GM12878 (cell line): ENCODE measurements around the gene MLIP. TPM values are rescaled to one million over a fixed set of nuclear protein-coding genes. Genes with fewer than 3 reads are reported as not detected.

Experiments
- ATAC-seq: fragments of 200-7000 bp; cut with Tn5 transposase; 3 replicates; pipeline ENCODE4 v1.9.1; 2020; ENCODE audit warnings: mild to moderate bottlenecking, moderate library complexity
- BruUV-seq: library from RNA; stranded (reverse); fragments of 400-500 nt; replicated peaks from 2 replicates; lab custom pipeline; 2021; lab: Mats Ljungman, UMichigan
- CTCF ChIA-PET: fragments of 300-600 bp; sonication (Branson Sonifier 250); formaldehyde crosslinking; extraction: SDS; loops from one replicate; lab custom pipeline; 2021; ENCODE audit warnings: inconsistent platforms; lab: Yijun Ruan, JAX
- POLR2A ChIA-PET: fragments of 350-600 bp; formaldehyde crosslinking; extraction: SDS; loops from one replicate; lab custom pipeline; 2021; ENCODE audit warnings: inconsistent platforms; lab: Charles Lee
- RAD21 ChIA-PET: fragments of 300-600 bp; sonication (Branson Sonifier 250); formaldehyde crosslinking; loops from one replicate; lab custom pipeline; 2023; ENCODE audit warnings: antibody characterized with exemption; ENCODE audit not compliant: unreplicated experiment; lab: Charles Lee
- SMC1A ChIA-PET: fragments of 300-600 bp; sonication (Branson Sonifier 250); formaldehyde crosslinking; loops from one replicate; lab custom pipeline; 2023; ENCODE audit not compliant: unreplicated experiment, uncharacterized antibody; lab: Charles Lee
- DNase-seq: peaks from one replicate; pipeline ENCODE4 v3.0.0-alpha.2; 2011; ENCODE audit warnings: low read depth, low spot score
- FAIRE-seq: peaks from 3 replicates; lab custom pipeline; 2011; peaks lifted over from hg19 to GRCh38; lab: Jason Lieb, UNC
- H2AFZ ChIP-seq: 2 replicates; pipeline ENCODE4 v1.6.0; 2011; ENCODE audit warnings: low read depth, low read length, control low read depth; ENCODE audit not compliant: control insufficient read depth
- H3K27ac ChIP-seq: 2 replicates; pipeline ENCODE4 v1.5.1; 2011; ENCODE audit warnings: control low read depth; ENCODE audit not compliant: control insufficient read depth, insufficient read depth
- H3K27me3 ChIP-seq, 2 experiments: replicated peaks in 1 of 2; 2 replicates each; pipeline versions ENCODE4 v1.6.0 to v1.6.1; 2011; ENCODE audit warnings: low read length in 1 of 2; ENCODE audit not compliant: control insufficient read depth in 2 of 2, insufficient read depth in 2 of 2
- H3K36me3 ChIP-seq, 2 experiments: 2 replicates each; pipeline ENCODE4 v1.5.1; 2011; ENCODE audit warnings: low read length in 1 of 2; ENCODE audit not compliant: control insufficient read depth in 2 of 2, insufficient read depth in 2 of 2
- H3K4me1 ChIP-seq: 2 replicates; pipeline ENCODE4 v1.6.1; 2011; ENCODE audit warnings: mild to moderate bottlenecking, low read length, moderate library complexity, mixed read lengths; ENCODE audit not compliant: control insufficient read depth, insufficient read depth
- H3K4me2 ChIP-seq: 2 replicates; pipeline ENCODE4 v1.6.0; 2011; ENCODE audit warnings: control low read depth; ENCODE audit not compliant: control insufficient read depth, insufficient read depth
- H3K4me3 ChIP-seq: fragments of 200-600 bp; sonication (generic); 2 replicates; pipeline ENCODE4 v1.5.1; 2016
- H3K79me2 ChIP-seq: 2 replicates; pipeline ENCODE4 v1.6.0; 2011; ENCODE audit warnings: low read length; ENCODE audit not compliant: control insufficient read depth, insufficient read depth
- H3K9ac ChIP-seq: 2 replicates; pipeline ENCODE4 v1.8.0; 2011; ENCODE audit warnings: low read length, control low read depth, mixed read lengths; ENCODE audit not compliant: control insufficient read depth, insufficient read depth
- H3K9me3 ChIP-seq: replicated peaks from 3 replicates; pipeline ENCODE4 v1.5.1; 2011; ENCODE audit warnings: mild to moderate bottlenecking, low read length; ENCODE audit not compliant: control insufficient read depth, insufficient read depth
- H4K20me1 ChIP-seq: 2 replicates; pipeline ENCODE4 v1.6.0; 2011; ENCODE audit not compliant: control insufficient read depth, insufficient read depth
- BCL11A ChIP-seq: IDR thresholded peaks from 2 replicates; pipeline ENCODE4 v1.6.1; 2011; ENCODE audit warnings: low read depth, low read length
- CEBPB ChIP-seq, 2 experiments: fragments of 150-350 bp in 1 of 2; IDR thresholded peaks; 2 replicates each; pipeline ENCODE4 v1.6.1; 2012 to 2014; ENCODE audit warnings: low read depth in 2 of 2, low read length in 2 of 2, borderline replicate concordance in 1 of 2, inconsistent platforms in 1 of 2
- CHD4 ChIP-seq: fragments of 200-600 bp; sonication (generic); IDR thresholded peaks from 2 replicates; pipeline ENCODE4 v1.6.1; 2016; ENCODE audit warnings: mild to moderate bottlenecking
- CREM ChIP-seq: IDR thresholded peaks from 2 replicates; pipeline ENCODE4 v1.6.1; 2014; ENCODE audit warnings: antibody characterized with exemption, low read depth
- IRF4 ChIP-seq: IDR thresholded peaks from 2 replicates; pipeline ENCODE4 v1.6.1; 2011; ENCODE audit warnings: low read depth, low read length
- MAX ChIP-seq: IDR thresholded peaks from 2 replicates; pipeline ENCODE4 v1.6.1; 2012; ENCODE audit warnings: low read depth, low read length, improper control_type of control experiment
- MEF2B ChIP-seq: fragments of 450-650 bp; IDR thresholded peaks from 2 replicates; pipeline ENCODE4 v1.6.1; 2018; ENCODE audit warnings: mild to moderate bottlenecking, moderate library complexity; ENCODE audit not compliant: partially characterized antibody, poor library complexity, severe bottlenecking
- POLR2A ChIP-seq: IDR thresholded peaks from 2 replicates; pipeline ENCODE4 v1.6.1; 2011; ENCODE audit warnings: low read depth, mild to moderate bottlenecking, low read length
- POLR2AphosphoS5 ChIP-seq: IDR thresholded peaks from 2 replicates; pipeline ENCODE4 v1.6.1; 2011; ENCODE audit warnings: mild to moderate bottlenecking, low read length, inconsistent platforms
- POU2F2 ChIP-seq: IDR thresholded peaks from 3 replicates; pipeline ENCODE4 v1.6.1; 2011; ENCODE audit warnings: low read depth, mild to moderate bottlenecking, low read length, borderline replicate concordance
- RAD21 ChIP-seq: IDR thresholded peaks from 2 replicates; pipeline ENCODE4 v1.6.1; 2011; ENCODE audit warnings: mild to moderate bottlenecking, low read depth, low read length, moderate library complexity; ENCODE audit not compliant: insufficient read depth
- RUNX3 ChIP-seq: IDR thresholded peaks from 2 replicates; pipeline ENCODE4 v1.6.1; 2012; ENCODE audit warnings: low read length, inconsistent platforms
- TCF12 ChIP-seq: IDR thresholded peaks from 2 replicates; pipeline ENCODE4 v1.6.1; 2011; ENCODE audit warnings: low read depth, mild to moderate bottlenecking, low read length
- ZNF592 ChIP-seq: fragments of 450-650 bp; IDR thresholded peaks from 2 replicates; pipeline ENCODE4 v1.6.1; 2017; ENCODE audit warnings: mild to moderate bottlenecking, moderate library complexity
- ZZZ3 ChIP-seq: IDR thresholded peaks from 2 replicates; pipeline ENCODE4 v1.6.1; 2011; ENCODE audit warnings: low read depth; ENCODE audit not compliant: control insufficient read depth, insufficient read length
- WGBS: methylation state at CpG from one replicate; pipeline ENCODE4 v1.1.6; 2016; ENCODE audit warnings: low lambda C conversion rate; ENCODE audit not compliant: insufficient replicate concordance, insufficient coverage; ENCODE audit errors: missing lambda C conversion rate; 5-methylcytosine and 5-hydroxymethylcytosine counted together
- in situ Hi-C: fragments of 300-500 bp; cut with MboI; formaldehyde crosslinking; loops from 9 replicates; pipeline ENCODE4 v1.14.3; 2018; ENCODE audit warnings: mixed read lengths
- intact Hi-C: fragments of 100-400 bp; cut with micrococcal nuclease; formaldehyde crosslinking; loops from one replicate; pipeline ENCODE4 v1.14.2; 2022; ENCODE audit not compliant: unreplicated experiment
- polyA plus RNA-seq, 11 experiments: library from polyadenylated mRNA; depleted of rRNA in 4 of 11; unstranded in 6 of 11; stranded (reverse) in 5 of 11; fragments of >200 nt; fragmentation: Nextera tagmentation in 4 of 11; fragmentation: Illumina TruSeq in 1 of 11; extraction: Ambion mirVana in 4 of 11; extraction: Trizol in 1 of 11; gene quantifications; 1 replicate in 1 of 11; 2 replicates in 10 of 11; pipeline versions ENCODE4 v1.2.1 to v1.2.3, GENCODE V29; 2011 to 2016; ENCODE audit warnings: inconsistent platforms in 2 of 11, missing spikeins in 2 of 11, low read depth in 1 of 11
- total RNA-seq, 4 experiments: library from RNA; depleted of rRNA in 3 of 4; stranded (reverse); fragments of >200 nt in 3 of 4; fragmentation: Illumina TruSeq in 1 of 4; extraction: Trizol in 1 of 4; gene quantifications; 2 replicates each; pipeline versions ENCODE4 v1.2.1 to v1.2.3, GENCODE V29; 2013 to 2021

MLIP gene
- total and polyA plus RNA-seq, 10 of the 15 experiments (the other 5 are each of a cell fraction or from before 2014, with no cell fraction given): not detected

- ChIA-PET SMC1A (no interaction called here), CTCF (no interaction called here), POLR2A (no interaction called here), RAD21 (interaction anchor here (0.5 kb wide), 1 partner anchor 173 kb away, joined by 3 read pairs; no protein-coding TSS in a partner anchor)
- no peak for DNase-seq
- no peak overlapping the region for H3K4me3 ChIP-seq
- H3K9ac ChIP-seq: no peak overlapping the region
- no peaks in the 10 kb centered on the region for H3K36me3 ChIP-seq
- no TSS peak for BruUV-seq
- no peaks in the 10 kb centered on the region for H3K4me1 ChIP-seq
- 29% methylated on average over 6 of the region's 6 CpGs for WGBS
- intact Hi-C loops (no loop called here), in situ Hi-C loops (no loop called here)
- no peaks in the 10 kb centered on the region for H3K9me3 ChIP-seq
- no peak overlapping the region for H2AFZ ChIP-seq
- H3K27me3 ChIP-seq: no peaks in the 10 kb centered on the region; a peak in 1 of 4 replicates
- H4K20me1 ChIP-seq: no peaks in the 10 kb centered on the region
- no peak overlapping the region for H3K27ac ChIP-seq
- no peak for TF ChIP-seq ZNF592
- TF ChIP-seq POLR2AphosphoS5: no peak
- no peak for TF ChIP-seq IRF4
- no peak for TF ChIP-seq CREM
- TF ChIP-seq ZZZ3: no peak
- TF ChIP-seq POU2F2: no peak
- no peak for TF ChIP-seq CEBPB (IDR thresholded peaks at IDR 0.05; ENCODE audit: borderline replicate concordance in 1 of 2, low read depth in 2 of 2, low read length in 2 of 2)
- TF ChIP-seq TCF12: no peak
- no peak for TF ChIP-seq POLR2A
- TF ChIP-seq CHD4: no peak
- TF ChIP-seq RUNX3: no peak
- TF ChIP-seq RAD21: no peak
- TF ChIP-seq MEF2B: no peak
- TF ChIP-seq BCL11A: no peak
- TF ChIP-seq MAX: no peak
- no peaks in the 10 kb centered on the region for H3K79me2 ChIP-seq
- ATAC-seq: no peak
- no peak for FAIRE-seq
- H3K4me2 ChIP-seq: no peak overlapping the region
These were observed 17.8 kb upstream of the MLIP start for GRCh38 chr6:54093326-54093948.
